ENCODE data around the gene LEKR1.

LEKR1 gene

GRCh38 chr3:156826144-156826895 is at the start of gene LEKR1 (continued):
- TF ChIP-seq ZNF777 (tag by site-specific recombination; IDR thresholded peaks at IDR 0.05; ENCODE audit: borderline replicate concordance) (0 out of 2 replicates have a peak, but pooled peaks have one; percentile 44), ZNF350 (tag by site-specific recombination; IDR thresholded peaks at IDR 0.05) (no peak), SALL2 (tag by site-specific recombination; IDR thresholded peaks at IDR 0.05; ENCODE audit: borderline replicate concordance) (no peak), ZNF473 (tag by site-specific recombination; IDR thresholded peaks at IDR 0.05) (no peak), ZNF292 (tag by site-specific recombination; IDR thresholded peaks at IDR 0.05; ENCODE audit: borderline replicate concordance, low read depth) (no peak), ZNF2 (tag by site-specific recombination; IDR thresholded peaks at IDR 0.05) (peak; percentile 47; the same call in 1 of the 2 replicates), ZNF48 (tag by site-specific recombination; IDR thresholded peaks at IDR 0.05) (no peak), ZNF624 (tag by site-specific recombination; IDR thresholded peaks at IDR 0.05) (no peak), ZNF600 (tag by site-specific recombination; IDR thresholded peaks at IDR 0.05) (peak; percentile 84), KLF8 (tag by site-specific recombination; IDR thresholded peaks at IDR 0.05) (peak; percentile 40; the same call in 1 of the 2 replicates), ZNF704 (tag by site-specific recombination; IDR thresholded peaks at IDR 0.05) (no peak), ZNF639 (tag by site-specific recombination; IDR thresholded peaks at IDR 0.05) (no peak; the same call in 1 of the 2 replicates), KLF7 (tag by site-specific recombination; IDR thresholded peaks at IDR 0.05; ENCODE audit: borderline replicate concordance) (0 out of 2 replicates have a peak, but pooled peaks have one; percentile 36), TCF7L2 (IDR thresholded peaks at IDR 0.05; ENCODE audit: borderline replicate concordance, low read depth, low read length) (no peak), KLF9 (tag by site-specific recombination; IDR thresholded peaks at IDR 0.05; ENCODE audit: low read depth) (no peak; the same call in 1 of the 2 replicates), ZXDB (tag by site-specific recombination; IDR thresholded peaks at IDR 0.05) (peak; percentile 71), ZNF76 (tag by site-specific recombination; IDR thresholded peaks at IDR 0.05; ENCODE audit: borderline replicate concordance, low read depth) (peak; percentile 56; the same call in 1 of the 2 replicates), ZNF239 (tag by site-specific recombination; IDR thresholded peaks at IDR 0.05) (no peak), ZNF513 (tag by site-specific recombination; IDR thresholded peaks at IDR 0.05) (peak; percentile 89), ZBTB17 (tag by site-specific recombination; IDR thresholded peaks at IDR 0.05) (peak; percentile 70), ZNF211 (tag by site-specific recombination; IDR thresholded peaks at IDR 0.05; ENCODE audit: low read depth) (no peak), ZNF121 (tag by site-specific recombination; IDR thresholded peaks at IDR 0.05) (no peak), ZNF670 (tag by site-specific recombination; IDR thresholded peaks at IDR 0.05; ENCODE audit: low read depth) (no peak), FEZF1 (tag by site-specific recombination; IDR thresholded peaks at IDR 0.05) (no peak), ZNF544 (tag by site-specific recombination; IDR thresholded peaks at IDR 0.05) (no peak), ZNF184 (tag by site-specific recombination; IDR thresholded peaks at IDR 0.05) (no peak), ZNF10 (tag by site-specific recombination; IDR thresholded peaks at IDR 0.05) (no peak), IKZF3 (tag by site-specific recombination; IDR thresholded peaks at IDR 0.05) (peak; percentile 36; the same call in 1 of the 2 replicates), ZNF629 (tag by site-specific recombination; IDR thresholded peaks at IDR 0.05) (peak; percentile 99), ZIC2 (tag by site-specific recombination; IDR thresholded peaks at IDR 0.05) (peak; percentile 56; the same call in 1 of the 2 replicates), ZNF501 (tag by site-specific recombination; IDR thresholded peaks at IDR 0.05) (peak; percentile 80; the same call in 1 of the 2 replicates), ZNF112 (tag by site-specific recombination; IDR thresholded peaks at IDR 0.05) (no peak), ZSCAN5A (tag by site-specific recombination; IDR thresholded peaks at IDR 0.05) (no peak), ZNF114 (tag by site-specific recombination; IDR thresholded peaks at IDR 0.05) (no peak)
